Sigmoid colon (tissue), 4 donors: ENCODE data around the gene DSG4.

ENCODE experiments used
- EP300 ChIP-seq, 4 donors: sonication (generic); formaldehyde crosslinking; IDR thresholded peaks; one replicate each; pipeline ENCODE4 v1.6.1; 2017; ENCODE audit warnings: antibody characterized with exemption in 4 of 4
- TF ChIP-seq, protein P1 (sequence below), 4 experiments: fragments of 450-650 bp in 3 of 4; fragments of 200-600 bp in 1 of 4; IDR thresholded peaks; one replicate each; pipeline ENCODE4 v1.5.1; 2016 to 2019; ENCODE audit warnings: antibody characterized with exemption in 4 of 4, mild to moderate bottlenecking in 3 of 4, moderate library complexity in 2 of 4

DNA sequence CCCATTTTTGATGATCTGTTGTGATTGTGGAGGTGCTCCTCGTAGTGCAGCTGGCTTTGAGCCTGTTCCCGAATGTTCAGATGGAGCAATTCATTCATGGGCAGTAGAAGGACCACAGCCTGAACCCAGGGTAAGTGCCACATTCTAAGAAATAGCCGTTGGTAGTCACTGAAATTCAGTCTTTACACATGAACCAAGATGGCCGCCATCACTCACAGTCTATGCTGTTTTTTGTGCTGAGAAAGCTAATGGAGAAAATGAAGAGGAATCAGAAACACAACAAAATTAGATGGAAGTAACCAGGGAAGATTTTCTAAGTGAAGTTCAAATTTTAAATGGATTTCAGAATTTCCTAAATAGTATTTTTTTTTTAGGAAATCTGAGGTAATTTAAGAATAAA, 33.1 kb upstream of the DSG4 start:
- no peak for TF ChIP-seq EP300 (IDR thresholded peaks at IDR 0.05)
- TF ChIP-seq, protein P1, sequence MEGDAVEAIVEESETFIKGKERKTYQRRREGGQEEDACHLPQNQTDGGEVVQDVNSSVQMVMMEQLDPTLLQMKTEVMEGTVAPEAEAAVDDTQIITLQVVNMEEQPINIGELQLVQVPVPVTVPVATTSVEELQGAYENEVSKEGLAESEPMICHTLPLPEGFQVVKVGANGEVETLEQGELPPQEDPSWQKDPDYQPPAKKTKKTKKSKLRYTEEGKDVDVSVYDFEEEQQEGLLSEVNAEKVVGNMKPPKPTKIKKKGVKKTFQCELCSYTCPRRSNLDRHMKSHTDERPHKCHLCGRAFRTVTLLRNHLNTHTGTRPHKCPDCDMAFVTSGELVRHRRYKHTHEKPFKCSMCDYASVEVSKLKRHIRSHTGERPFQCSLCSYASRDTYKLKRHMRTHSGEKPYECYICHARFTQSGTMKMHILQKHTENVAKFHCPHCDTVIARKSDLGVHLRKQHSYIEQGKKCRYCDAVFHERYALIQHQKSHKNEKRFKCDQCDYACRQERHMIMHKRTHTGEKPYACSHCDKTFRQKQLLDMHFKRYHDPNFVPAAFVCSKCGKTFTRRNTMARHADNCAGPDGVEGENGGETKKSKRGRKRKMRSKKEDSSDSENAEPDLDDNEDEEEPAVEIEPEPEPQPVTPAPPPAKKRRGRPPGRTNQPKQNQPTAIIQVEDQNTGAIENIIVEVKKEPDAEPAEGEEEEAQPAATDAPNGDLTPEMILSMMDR (IDR thresholded peaks at IDR 0.05): no peak
